Right cardiac atrium (tissue), 5 donors: ENCODE results near the gene TXNRD3. TPM values are rescaled to one million over a fixed set of nuclear protein-coding genes. Genes with fewer than 3 reads are reported as not detected.

Experiments used
- ATAC-seq, 2 donors: fragments of 200-7000 bp; cut with Tn5 transposase; one replicate each; pipeline versions ENCODE4 v1.8.0 to v1.9.1; 2020; ENCODE audit warnings: moderate library complexity in 2 of 2, mild to moderate bottlenecking in 1 of 2
- DNase-seq, 3 donors: peaks; one replicate each; pipeline ENCODE4 v3.0.0-alpha.2; 2020
- H3K27ac ChIP-seq: one replicate; pipeline ENCODE4 v1.5.1; 2013; ENCODE audit warnings: mild to moderate bottlenecking, low read length, control low read depth, moderate library complexity
- H3K27me3 ChIP-seq: one replicate; pipeline ENCODE4 v1.6.1; 2013; ENCODE audit not compliant: control insufficient read depth, insufficient read depth
- H3K4me1 ChIP-seq: one replicate; pipeline ENCODE4 v1.6.1; 2013; ENCODE audit warnings: low read length; ENCODE audit not compliant: control insufficient read depth, insufficient read depth
- H3K4me3 ChIP-seq: one replicate; pipeline ENCODE4 v1.5.1; 2013; ENCODE audit warnings: low read length, control low read depth
- H3K9me3 ChIP-seq: one replicate; pipeline ENCODE4 v1.6.1; 2013; ENCODE audit warnings: low read length; ENCODE audit not compliant: control insufficient read depth
- WGBS: extraction: QIAGEN DNeasy Blood & Tissue Kit; methylation state at CpG from one replicate; pipeline ENCODE4 v1.1.7; 2013; 5-methylcytosine and 5-hydroxymethylcytosine counted together
- intact Hi-C, 4 donors: fragments of 100-400 bp; cut with DNase I; formaldehyde crosslinking; loops; one replicate each; pipeline versions ENCODE4 v1.11.0 to v1.14.0; 2022 to 2023
- long read RNA-seq, 4 donors: library from polyadenylated mRNA; unstranded; transcript quantifications; one replicate each; pipeline ENCODE4 v2.0.0, GENCODE V29; 2020 to 2021
- polyA plus RNA-seq: library from polyadenylated mRNA; stranded (reverse); fragments of 200-250 nt; gene quantifications from one replicate; pipeline ENCODE4 v1.2.3, GENCODE V29; 2013
- total RNA-seq, 4 donors: library from RNA; stranded (reverse); fragmentation: NEBNext Ultra II Directional; extraction: Animal tissue kit (Norgen Biotek cat#: 25700); gene quantifications; one replicate each; pipeline ENCODE4 v1.2.1, GENCODE V29; 2021
- donor health status: healthy with polysubstance abuse.
- donor health status: DM: no; HTN: yes; CAD: no.
- donor health status: DM: no; HTN: no; CAD: no.
- donor health status: DM: no; HTN: yes; CAD: no; lungs with severe emphysema.
- donor health status: DM: yes; HTN: yes; CAD: no.

Gene TXNRD3
- total RNA-seq (1 to 10 TPM; 7.0 to 9.1 (median 7.9) TPM), polyA plus RNA-seq (3.8 TPM)
- long read RNA-seq, donor 1, partial matches to known transcripts, result 0 of 9 reads
- long read RNA-seq, donor 1, other reads (novel, unspliced or antisense), result 2 of 9 reads
- long read RNA-seq, donor 2, partial matches to known transcripts, result 0 of 4 reads
- long read RNA-seq, donor 2, other reads (novel, unspliced or antisense), result 2 of 4 reads
- long read RNA-seq, donor 3, partial matches to known transcripts, result 1 of 11 reads
- long read RNA-seq, donor 3, other reads (novel, unspliced or antisense), result 3 of 11 reads
- long read RNA-seq, donor 4, partial matches to known transcripts, result 0 of 4 reads
- long read RNA-seq, donor 4, other reads (novel, unspliced or antisense), result 2 of 4 reads

DNA sequence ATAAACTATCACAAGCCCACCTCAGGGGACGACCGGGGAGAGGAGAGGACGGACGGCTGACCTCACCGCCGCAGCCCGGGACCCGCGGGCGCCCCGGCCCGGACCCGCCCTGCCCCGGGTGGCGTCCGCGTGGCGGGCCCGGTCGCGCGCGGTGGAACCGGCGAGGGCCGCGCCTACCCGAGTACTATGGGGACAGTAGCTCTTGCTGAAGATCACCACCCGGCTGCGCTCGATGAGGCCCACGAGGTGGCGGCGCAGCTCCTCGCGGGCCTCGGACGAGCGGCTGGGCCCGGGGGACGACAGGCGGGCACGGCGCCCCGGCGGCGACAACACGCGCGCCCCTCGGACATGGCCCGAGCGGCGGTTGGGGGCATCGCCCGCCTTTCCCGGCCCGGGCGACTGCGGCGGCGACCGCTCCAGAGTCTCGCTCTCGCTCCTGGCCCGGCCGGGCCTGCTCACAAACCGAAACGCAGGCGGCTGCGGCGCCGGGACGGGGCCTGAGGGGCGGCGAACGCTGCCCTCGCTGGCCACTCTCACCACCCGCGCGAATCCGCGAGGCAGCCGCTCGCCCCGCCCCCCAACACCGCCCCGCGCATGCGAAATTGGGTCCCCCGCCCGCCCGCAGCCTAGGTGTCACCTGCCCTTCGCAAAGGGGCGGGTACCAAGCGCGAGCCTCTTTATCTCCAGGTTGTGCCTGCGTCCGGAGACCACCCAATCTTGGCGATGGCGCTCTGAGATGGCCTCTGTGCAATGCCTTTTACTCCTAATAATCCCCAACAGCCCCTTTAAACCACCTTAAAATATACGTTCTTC lies at the start of gene TXNRD3:
Gene TXNRD3 (minus strand): TSS at position 554 of the 813 bp plus-strand sequence.
- peak; percentile 95 to 97 for ATAC-seq

DNA sequence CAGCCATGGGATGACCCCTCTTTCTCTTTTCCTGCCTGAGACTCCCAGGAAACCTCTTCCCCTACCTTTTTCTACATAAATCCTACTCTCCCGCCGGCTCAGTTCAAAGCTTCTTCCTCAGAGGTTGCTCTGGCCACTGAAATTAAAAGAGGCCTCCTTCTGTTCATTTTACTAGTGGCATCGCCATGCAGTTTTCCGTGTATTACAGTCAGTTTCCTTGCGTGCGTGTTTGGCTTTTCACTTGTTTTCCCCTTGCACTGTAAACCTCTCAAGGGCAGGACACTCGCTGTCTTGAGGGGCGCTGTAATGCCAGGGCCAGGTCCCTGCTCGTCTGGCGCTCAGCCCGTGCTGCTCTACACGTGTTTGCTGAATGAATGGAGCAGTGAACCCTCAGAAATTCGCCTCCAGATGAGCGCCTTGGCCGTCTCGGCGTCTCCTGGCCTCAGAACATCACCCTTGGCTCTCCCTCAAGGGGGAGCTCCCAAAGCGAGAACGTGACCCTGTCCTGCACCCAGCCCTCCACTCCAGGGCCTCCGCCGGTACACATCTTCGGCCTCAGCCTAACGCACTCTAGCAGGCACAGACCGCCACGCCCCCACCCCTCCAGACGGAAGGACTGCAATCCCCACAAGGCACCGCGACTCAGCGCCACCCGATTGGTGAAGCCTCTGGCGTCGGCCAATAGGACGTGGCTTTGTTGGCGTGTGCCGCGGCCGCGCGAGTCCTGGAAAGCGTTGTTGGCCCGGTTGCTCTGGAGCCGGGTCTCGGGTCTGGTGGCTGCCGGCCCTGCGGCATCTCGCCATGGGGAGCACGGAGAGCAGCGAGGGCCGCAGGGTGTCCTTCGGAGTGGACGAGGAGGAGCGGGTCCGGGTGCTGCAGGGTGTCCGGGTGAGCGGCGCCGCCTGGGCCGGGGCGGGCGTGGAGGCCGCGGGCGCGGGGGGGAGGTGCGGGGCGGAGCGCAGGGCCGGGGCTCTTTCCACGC lies 48.9 kb upstream of the TXNRD3 start, which contains the start of gene CHCHD6:
Gene CHCHD6 (plus strand): TSS at position 729 of the 982 bp plus-strand sequence. CDS start 73 bp downstream, at position 802.
- Histone ChIP-seq H3K9me3 (no peaks in the 10 kb centered on the region), H3K27me3 (no peaks in the 10 kb centered on the region), H3K4me3 (peak within 1 kb of the TSS; percentile 57), H3K4me1 (peaks cover 4% of the 10 kb centered on the region), H3K27ac (no peak within 1 kb of the TSS)
- intact Hi-C loops, result no loop called here
- WGBS, result 3% methylated on average over 69 of the region's 69 CpGs
- DNase-seq (peak; percentile 96 to 99 (median 98)), ATAC-seq (peak; percentile 100)

More for the DNA sequence above, at the start of gene TXNRD3:
- DNase-seq, result peak; percentile 88 to 95 (median 94)
- intact Hi-C loops, result no loop called here
- H3K4me1 ChIP-seq, result no peaks in the 10 kb centered on the region
- H3K9me3 ChIP-seq, result no peaks in the 10 kb centered on the region
- H3K27me3 ChIP-seq, result no peaks in the 10 kb centered on the region
- peak within 1 kb of the TSS; percentile 65 for H3K27ac ChIP-seq
- WGBS, result under 1% methylated on average over 102 of the region's 102 CpGs
- H3K4me3 ChIP-seq, result peak within 1 kb of the TSS; percentile 85

DNA sequence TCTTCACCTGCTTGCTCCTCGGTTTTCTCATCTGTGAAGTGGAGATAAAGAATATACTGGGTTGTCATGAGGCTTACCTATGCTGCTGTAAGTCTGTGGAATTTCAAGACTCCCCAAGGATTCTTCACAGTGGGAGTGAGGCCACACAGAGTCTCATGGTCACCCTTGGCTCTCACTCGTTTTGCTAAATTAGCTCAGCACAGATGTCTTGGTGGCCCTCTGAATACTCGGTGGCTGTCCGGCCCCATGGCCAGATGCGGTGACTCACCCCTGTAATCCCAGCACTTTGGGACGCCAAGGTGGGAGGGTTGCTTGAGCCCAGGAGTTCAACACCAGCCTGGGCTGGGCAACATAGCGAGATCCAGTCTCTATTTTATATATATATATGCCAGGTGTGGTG lies 44.1 kb upstream of the TXNRD3 start:
- Histone ChIP-seq H3K27ac (no peak overlapping the region), H3K9me3 (no peaks in the 10 kb centered on the region), H3K4me3 (no peak overlapping the region), H3K27me3 (peaks cover 4% of the 10 kb centered on the region), H3K4me1 (no peaks in the 10 kb centered on the region)
- 80% methylated on average over 7 of the region's 7 CpGs for whole genome bisulfite sequencing
- no peak for ATAC-seq
- intact Hi-C loops, result no loop called here
- no peak for DNase-seq

DNA sequence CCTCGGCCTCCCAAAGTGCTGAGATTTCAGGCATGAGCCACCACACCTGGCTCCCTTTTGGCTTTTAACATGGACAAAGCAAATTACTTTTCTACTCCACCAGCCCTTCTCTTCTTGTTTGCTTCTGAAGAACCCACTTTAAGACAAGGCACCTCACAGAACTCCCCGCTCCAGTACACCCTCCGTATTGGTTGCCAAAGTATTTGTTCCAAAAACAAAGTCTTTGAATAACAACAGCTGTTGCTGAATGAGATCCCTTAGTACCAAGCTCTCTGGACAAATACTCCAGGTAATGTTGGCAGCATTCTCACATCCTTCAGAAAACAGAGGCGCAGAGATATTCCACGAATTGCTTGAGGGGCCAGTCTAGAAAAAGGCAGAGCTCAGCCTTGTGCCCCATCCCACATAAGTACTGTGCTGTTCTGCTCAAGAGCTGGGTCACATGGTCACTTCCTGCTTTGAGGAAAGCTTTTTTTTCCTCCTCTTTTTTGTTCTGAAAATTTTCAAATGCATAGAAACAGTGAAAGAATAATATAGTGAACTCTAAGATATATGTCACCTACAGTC lies 41.9 kb upstream of the TXNRD3 start:
- Histone ChIP-seq H3K27me3 (peaks cover 4% of the 10 kb centered on the region), H3K27ac (no peak overlapping the region), H3K4me1 (no peaks in the 10 kb centered on the region), H3K9me3 (no peaks in the 10 kb centered on the region), H3K4me3 (no peak overlapping the region)
- DNase-seq, result no peak
- WGBS, result 62% methylated on average over 5 of the region's 5 CpGs
- ATAC-seq, result no peak
- intact Hi-C loops, result no loop called here

DNA sequence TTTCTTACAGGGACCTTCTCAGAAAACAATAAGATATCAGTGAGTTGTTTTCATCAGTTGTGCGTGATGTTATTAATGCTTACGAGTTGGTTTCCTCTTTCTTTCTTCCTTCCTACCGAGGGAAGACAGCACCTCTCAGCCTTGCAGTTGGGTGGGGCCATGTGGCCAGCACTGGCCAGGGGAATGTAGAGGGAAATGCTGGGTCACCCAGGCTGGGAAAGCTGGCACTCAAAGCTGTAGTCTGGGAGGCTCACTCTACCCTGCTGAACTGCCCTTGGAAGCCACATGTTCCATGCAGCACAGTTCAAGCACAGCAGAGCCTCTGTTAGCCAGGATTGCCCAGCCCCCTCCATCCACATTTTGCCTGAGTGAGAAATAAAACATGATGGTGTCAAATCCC lies 39.0 kb upstream of the TXNRD3 start:
- intact Hi-C loops, result no loop called here
- 22% methylated on average over 3 of the region's 3 CpGs for WGBS
- Histone ChIP-seq H3K9me3 (no peaks in the 10 kb centered on the region), H3K4me3 (no peak overlapping the region), H3K4me1 (no peaks in the 10 kb centered on the region), H3K27me3 (peaks cover 4% of the 10 kb centered on the region), H3K27ac (no peak overlapping the region)
- DNase-seq (no peak), ATAC-seq (no peak)

DNA sequence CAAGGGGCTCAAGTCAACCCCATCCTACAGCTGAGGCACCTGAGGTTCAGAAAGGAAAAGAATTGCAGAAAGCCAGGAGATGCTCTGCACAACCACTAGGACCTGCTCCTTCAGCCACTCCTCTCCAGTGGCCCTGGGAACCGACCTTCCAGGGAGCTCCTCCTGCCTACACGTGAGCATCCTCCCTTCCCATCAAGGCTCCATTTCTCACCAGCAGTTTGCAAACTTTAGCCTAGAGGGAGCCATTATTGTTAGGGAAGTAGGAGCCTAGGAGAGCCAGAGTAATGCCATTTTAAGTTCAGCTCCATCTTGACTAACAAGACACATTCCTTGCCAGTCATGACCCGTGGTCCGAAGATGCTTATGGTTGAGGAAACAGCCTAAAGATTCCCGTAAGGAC lies 37.9 kb upstream of the TXNRD3 start:
- intact Hi-C loops, result no loop called here
- Histone ChIP-seq H3K4me1 (no peaks in the 10 kb centered on the region), H3K9me3 (no peaks in the 10 kb centered on the region), H3K4me3 (no peak overlapping the region), H3K27ac (no peak overlapping the region), H3K27me3 (peaks cover 4% of the 10 kb centered on the region)
- DNase-seq (no peak), ATAC-seq (no peak)
- WGBS, result 67% methylated on average over 5 of the region's 5 CpGs

DNA sequence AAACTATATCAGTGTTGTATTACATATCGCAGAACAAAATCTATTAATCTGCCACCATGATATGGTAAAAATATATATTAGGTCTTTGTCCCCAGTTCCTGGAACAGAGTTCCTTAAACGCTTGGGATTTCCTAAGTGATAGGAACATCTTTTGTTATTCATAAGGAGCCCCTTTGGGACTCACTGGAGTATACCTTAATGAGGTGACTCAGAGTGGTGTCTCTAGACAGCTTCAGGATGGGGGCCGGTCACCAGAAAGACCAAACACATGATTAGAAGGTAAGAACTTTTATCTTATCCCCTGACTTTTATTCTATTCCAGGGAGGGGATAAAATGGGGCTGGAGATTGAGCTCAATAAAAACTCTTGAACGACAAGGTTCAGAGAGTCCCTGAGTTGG lies 36.8 kb upstream of the TXNRD3 start:
- H3K4me3 ChIP-seq, result no peak overlapping the region
- no peak overlapping the region for H3K27ac ChIP-seq
- 73% methylated on average over 4 of the region's 4 CpGs for WGBS
- peaks cover 4% of the 10 kb centered on the region for H3K27me3 ChIP-seq
- H3K9me3 ChIP-seq, result no peaks in the 10 kb centered on the region
- DNase-seq (no peak), ATAC-seq (no peak)
- intact Hi-C loops, result no loop called here
- no peaks in the 10 kb centered on the region for H3K4me1 ChIP-seq

DNA sequence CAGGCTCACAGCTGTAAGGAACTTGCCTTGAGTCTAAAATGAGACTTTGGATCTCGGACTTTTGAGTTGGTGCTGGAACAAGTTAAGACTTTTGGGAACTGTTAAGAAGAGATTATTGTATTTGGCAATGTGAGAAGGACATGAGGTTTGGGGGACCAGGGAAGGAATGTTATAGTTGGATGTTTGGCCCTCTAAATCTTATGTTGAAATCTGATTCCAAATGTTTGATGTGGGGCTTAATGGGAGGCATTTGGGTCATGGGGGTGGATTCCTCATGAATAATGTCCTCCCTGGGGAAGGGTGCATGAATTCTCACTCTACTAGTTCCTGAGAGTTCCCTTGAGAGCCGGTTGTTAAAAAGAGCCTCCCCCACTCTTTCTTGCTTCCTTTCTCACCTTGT lies 30.6 kb upstream of the TXNRD3 start:
- 54% methylated on average over 2 of the region's 2 CpGs for WGBS
- H3K9me3 ChIP-seq, result no peaks in the 10 kb centered on the region
- intact Hi-C loops, result loop anchor here in 2 of 4 donors (5.0 to 10.0 kb wide), 3 partner anchors 299 to 859 kb away; partner anchors contain the start of gene PLXNA1 (in 1 of the 2)
- H3K27me3 ChIP-seq, result no peaks in the 10 kb centered on the region
- no peak overlapping the region for H3K27ac ChIP-seq
- no peaks in the 10 kb centered on the region for H3K4me1 ChIP-seq
- DNase-seq (no peak), ATAC-seq (no peak)
- H3K4me3 ChIP-seq, result no peak overlapping the region

DNA sequence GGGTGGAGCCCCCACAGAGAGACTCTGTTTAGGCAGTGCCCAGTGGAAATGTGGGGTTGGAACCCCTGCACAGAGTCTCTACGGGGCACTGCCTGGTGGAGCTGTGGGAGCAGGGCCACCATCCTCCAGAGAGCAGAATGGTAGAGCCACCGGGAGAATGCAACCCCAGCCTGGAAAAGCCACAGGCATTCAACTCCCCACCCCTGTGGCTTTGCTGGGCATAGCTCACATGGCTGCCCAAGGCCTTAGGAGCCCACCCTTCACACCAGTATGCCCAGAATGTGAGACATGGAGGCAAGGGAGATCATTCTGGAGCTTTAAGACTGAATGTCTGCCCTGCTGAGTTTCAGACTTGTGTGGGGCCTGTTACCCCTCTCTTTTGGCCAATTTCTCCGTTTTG lies 30.1 kb upstream of the TXNRD3 start:
- DNase-seq (no peak), ATAC-seq (no peak)
- Histone ChIP-seq H3K9me3 (no peaks in the 10 kb centered on the region), H3K4me1 (no peaks in the 10 kb centered on the region), H3K27me3 (no peaks in the 10 kb centered on the region), H3K27ac (no peak overlapping the region), H3K4me3 (no peak overlapping the region)
- WGBS, result 80% methylated on average over 3 of the region's 3 CpGs
- intact Hi-C loops, result loop anchor here in 2 of 4 donors (5.0 to 10.0 kb wide), 3 partner anchors 300 to 860 kb away; partner anchors contain the start of gene PLXNA1 (in 1 of the 2)

DNA sequence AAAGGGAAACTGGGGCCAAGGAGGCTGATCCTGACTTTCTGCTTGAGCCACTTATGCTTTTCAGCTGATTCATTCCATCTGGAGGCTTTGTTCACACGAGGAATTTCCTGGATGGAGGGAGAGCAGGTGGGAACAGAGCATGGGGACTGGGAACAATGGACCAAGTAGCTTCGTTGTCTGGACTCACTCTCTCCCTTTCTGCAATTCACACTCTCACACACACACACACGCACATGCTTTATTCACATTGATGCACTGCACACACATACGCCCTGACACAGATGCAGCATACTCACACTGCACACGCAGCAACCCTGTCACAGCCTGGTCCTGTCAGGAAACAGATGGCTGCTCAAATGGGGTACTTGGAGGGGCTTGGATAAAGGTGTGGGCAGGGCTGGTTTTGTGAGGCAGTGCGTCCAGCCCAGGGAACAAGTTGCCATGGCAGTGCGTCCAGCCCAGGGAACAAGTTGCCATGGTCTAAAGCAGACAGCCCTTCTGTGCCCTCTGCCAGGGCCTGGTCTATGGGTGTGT lies 29.4 kb upstream of the TXNRD3 start:
- Histone ChIP-seq H3K9me3 (no peaks in the 10 kb centered on the region), H3K27me3 (no peaks in the 10 kb centered on the region), H3K4me1 (no peaks in the 10 kb centered on the region), H3K27ac (no peak overlapping the region), H3K4me3 (no peak overlapping the region)
- DNase-seq (no peak), ATAC-seq (no peak)
- intact Hi-C loops, result loop anchor here in 3 of 4 donors (5.0 to 10.0 kb wide), 4 partner anchors 301 to 863 kb away; partner anchors contain the start of gene PLXNA1 (in 1 of the 3)
- 56% methylated on average over 7 of the region's 7 CpGs for WGBS
